ENCODE measurements around the gene VPS4A.

Gene VPS4A

DNA sequence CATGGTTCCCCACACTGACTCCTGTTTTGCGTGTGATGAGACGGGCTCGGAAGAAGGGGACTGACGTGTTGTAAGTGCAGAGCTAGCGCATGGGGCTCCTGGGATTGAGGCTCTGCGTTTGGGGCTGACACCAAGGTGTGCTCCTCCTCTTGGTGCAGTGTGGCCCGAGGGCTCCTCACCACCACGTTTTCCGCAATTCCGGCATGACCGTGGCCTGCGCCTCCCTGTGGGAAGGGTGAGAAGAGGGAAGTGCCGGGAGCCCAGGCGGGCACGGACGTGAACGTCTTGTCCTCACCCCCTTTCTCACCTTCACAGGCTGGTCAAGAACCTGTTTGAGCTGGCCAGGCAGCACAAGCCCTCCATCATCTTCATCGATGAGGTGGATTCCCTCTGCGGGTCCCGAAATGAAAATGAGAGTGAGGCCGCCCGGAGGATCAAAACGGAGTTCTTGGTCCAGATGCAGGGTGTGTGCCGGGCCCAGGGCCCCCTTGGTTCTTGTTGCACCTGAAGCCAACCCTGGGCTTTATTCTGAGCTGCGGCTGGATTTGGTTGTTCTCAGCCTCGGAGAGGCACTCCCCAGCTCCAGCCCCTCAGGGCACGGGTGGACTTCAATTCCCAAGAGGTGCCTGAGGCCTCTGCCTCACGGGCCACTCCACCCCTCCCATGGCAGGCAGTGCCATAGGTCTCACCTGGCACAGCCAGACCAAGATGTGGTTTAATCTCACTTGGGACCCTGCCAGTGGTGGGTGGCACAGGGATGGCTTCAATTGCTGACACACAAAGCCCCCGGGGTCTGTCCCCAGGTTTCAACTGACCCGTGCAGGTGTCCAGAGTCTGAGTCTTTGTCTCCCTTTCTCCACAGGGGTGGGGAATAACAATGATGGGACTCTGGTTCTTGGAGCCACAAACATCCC is 8.9 kb downstream of the VPS4A start:
- Histone ChIP-seq H3K36me3 (ENCODE audit: control insufficient read depth in 1 of 2, insufficient read depth in 2 of 2, low read length in 2 of 2) (peaks cover 71 to 93% of the 10 kb centered on the region in 2 donors), H3K4me3 (ENCODE audit: low read depth in 1 of 2, low read length in 2 of 2) (no peak overlapping the region), H3K4me1 (ENCODE audit: control insufficient read depth in 1 of 2, insufficient read depth in 2 of 2, low read length in 2 of 2) (peaks cover 0 to 8% of the 10 kb centered on the region in 2 donors), H3K9me3 (ENCODE audit: control insufficient read depth in 1 of 2, low read length in 2 of 2) (no peaks in the 10 kb centered on the region), H3K27me3 (ENCODE audit: low read depth, low read length) (no peaks in the 10 kb centered on the region), H3K27ac (ENCODE audit: low read length) (no peak overlapping the region)

DNA sequence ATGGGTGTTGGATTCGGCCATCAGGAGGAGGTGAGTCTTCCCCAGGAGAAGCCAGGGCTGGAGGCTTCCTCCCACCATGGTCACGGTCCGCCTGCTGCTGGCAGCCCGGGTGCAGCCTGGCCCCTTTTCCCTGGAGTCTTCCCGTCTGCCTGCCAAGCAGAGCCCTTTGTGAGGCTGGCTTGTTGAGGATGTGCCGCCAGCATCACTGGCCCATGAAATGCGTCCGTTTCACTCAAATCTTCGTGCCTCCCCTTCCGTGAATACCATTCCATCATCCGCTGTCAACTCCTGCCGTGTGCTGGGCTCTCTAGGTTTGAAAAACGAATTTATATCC is 9.6 kb downstream of the VPS4A start:
- Histone ChIP-seq H3K27me3 (ENCODE audit: low read depth, low read length) (no peaks in the 10 kb centered on the region), H3K9me3 (ENCODE audit: control insufficient read depth in 1 of 2, low read length in 2 of 2) (no peaks in the 10 kb centered on the region), H3K4me3 (ENCODE audit: low read depth in 1 of 2, low read length in 2 of 2) (no peak overlapping the region), H3K4me1 (ENCODE audit: control insufficient read depth in 1 of 2, insufficient read depth in 2 of 2, low read length in 2 of 2) (peaks cover 0 to 8% of the 10 kb centered on the region in 2 donors), H3K27ac (ENCODE audit: low read length) (no peak overlapping the region), H3K36me3 (ENCODE audit: control insufficient read depth in 1 of 2, insufficient read depth in 2 of 2, low read length in 2 of 2) (peaks cover 66 to 92% of the 10 kb centered on the region in 2 donors)

DNA sequence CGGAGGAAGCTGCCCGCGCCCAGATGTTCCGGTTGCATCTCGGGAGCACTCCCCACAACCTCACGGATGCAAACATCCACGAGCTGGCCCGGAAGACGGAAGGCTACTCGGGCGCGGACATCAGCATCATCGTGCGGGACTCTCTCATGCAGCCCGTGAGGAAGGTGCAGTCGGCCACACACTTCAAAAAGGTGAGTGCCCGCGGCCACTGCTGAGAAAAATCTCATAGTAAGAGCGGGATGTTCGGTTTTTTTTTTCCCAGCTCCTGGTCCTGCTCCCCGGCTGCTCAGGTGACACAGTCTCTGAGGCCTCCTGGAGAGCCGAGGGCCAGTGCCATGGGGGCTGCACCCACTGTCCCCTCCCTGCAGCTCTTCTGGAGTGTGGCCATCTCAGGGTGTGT is 9.9 kb downstream of the VPS4A start:
- Histone ChIP-seq H3K9me3 (ENCODE audit: control insufficient read depth in 1 of 2, low read length in 2 of 2) (no peaks in the 10 kb centered on the region), H3K27ac (ENCODE audit: low read length) (no peak overlapping the region), H3K4me3 (ENCODE audit: low read depth in 1 of 2, low read length in 2 of 2) (no peak overlapping the region), H3K27me3 (ENCODE audit: low read depth, low read length) (no peaks in the 10 kb centered on the region), H3K4me1 (ENCODE audit: control insufficient read depth in 1 of 2, insufficient read depth in 2 of 2, low read length in 2 of 2) (peaks cover 0 to 8% of the 10 kb centered on the region in 2 donors), H3K36me3 (ENCODE audit: control insufficient read depth in 1 of 2, insufficient read depth in 2 of 2, low read length in 2 of 2) (peaks cover 64 to 92% of the 10 kb centered on the region in 2 donors)

DNA sequence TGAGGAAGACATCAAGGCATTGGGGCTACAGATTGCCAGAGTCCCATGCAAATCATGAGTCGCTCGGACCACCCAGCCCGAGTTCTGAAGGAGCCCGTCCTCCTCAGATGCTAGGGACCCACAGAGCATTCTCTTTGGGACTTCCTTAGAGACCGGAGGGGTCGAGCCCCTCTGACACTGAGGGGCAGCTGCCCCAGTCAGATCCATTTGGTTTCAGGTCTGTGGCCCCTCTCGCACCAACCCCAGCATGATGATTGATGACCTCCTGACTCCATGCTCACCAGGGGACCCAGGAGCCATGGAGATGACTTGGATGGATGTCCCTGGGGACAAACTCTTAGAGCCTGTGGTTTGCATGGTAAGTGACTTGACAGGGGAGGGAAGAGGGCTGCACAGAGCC is 11.2 kb downstream of the VPS4A start:
- no peaks in the 10 kb centered on the region for H3K27me3 ChIP-seq (ENCODE audit: low read depth, low read length)
- H3K4me3 ChIP-seq (ENCODE audit: low read depth in 1 of 2, low read length in 2 of 2), result no peak overlapping the region
- H3K36me3 ChIP-seq (ENCODE audit: control insufficient read depth in 1 of 2, insufficient read depth in 2 of 2, low read length in 2 of 2), result peaks cover 59 to 87% of the 10 kb centered on the region in 2 donors
- no peak overlapping the region for H3K27ac ChIP-seq (ENCODE audit: low read length)
- H3K9me3 ChIP-seq (ENCODE audit: control insufficient read depth in 1 of 2, low read length in 2 of 2), result no peaks in the 10 kb centered on the region
- H3K4me1 ChIP-seq (ENCODE audit: control insufficient read depth in 1 of 2, insufficient read depth in 2 of 2, low read length in 2 of 2), result peaks cover 0 to 21% of the 10 kb centered on the region in 2 donors

DNA sequence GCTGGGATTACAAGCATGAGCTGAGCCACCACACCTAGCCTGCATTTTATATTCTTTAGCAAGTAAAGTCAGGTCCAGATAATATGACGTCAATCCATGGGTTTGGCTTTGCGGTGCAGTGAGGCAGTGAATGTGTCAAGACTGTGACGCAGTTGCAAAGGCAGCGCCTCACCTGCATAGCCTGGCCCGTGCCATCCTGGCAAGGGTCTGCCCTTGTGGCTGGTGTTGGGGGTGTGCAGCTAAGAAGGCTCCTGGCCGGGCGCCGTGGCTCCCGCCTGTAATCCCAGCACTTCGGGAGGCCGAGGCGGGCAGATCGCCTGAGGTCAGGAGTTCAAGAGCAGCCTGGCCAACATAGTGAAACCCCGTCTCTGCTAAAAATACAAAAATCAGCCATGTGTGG is 12.3 kb downstream of the VPS4A start:
- H3K27me3 ChIP-seq (ENCODE audit: low read depth, low read length), result no peaks in the 10 kb centered on the region
- no peak overlapping the region for H3K4me3 ChIP-seq (ENCODE audit: low read depth in 1 of 2, low read length in 2 of 2)
- H3K9me3 ChIP-seq (ENCODE audit: control insufficient read depth in 1 of 2, low read length in 2 of 2), result no peaks in the 10 kb centered on the region
- H3K4me1 ChIP-seq (ENCODE audit: control insufficient read depth in 1 of 2, insufficient read depth in 2 of 2, low read length in 2 of 2), result peaks cover 3 to 25% of the 10 kb centered on the region in 2 donors
- peaks cover 54 to 81% of the 10 kb centered on the region in 2 donors for H3K36me3 ChIP-seq (ENCODE audit: control insufficient read depth in 1 of 2, insufficient read depth in 2 of 2, low read length in 2 of 2)
- H3K27ac ChIP-seq (ENCODE audit: low read length), result no peak overlapping the region

DNA sequence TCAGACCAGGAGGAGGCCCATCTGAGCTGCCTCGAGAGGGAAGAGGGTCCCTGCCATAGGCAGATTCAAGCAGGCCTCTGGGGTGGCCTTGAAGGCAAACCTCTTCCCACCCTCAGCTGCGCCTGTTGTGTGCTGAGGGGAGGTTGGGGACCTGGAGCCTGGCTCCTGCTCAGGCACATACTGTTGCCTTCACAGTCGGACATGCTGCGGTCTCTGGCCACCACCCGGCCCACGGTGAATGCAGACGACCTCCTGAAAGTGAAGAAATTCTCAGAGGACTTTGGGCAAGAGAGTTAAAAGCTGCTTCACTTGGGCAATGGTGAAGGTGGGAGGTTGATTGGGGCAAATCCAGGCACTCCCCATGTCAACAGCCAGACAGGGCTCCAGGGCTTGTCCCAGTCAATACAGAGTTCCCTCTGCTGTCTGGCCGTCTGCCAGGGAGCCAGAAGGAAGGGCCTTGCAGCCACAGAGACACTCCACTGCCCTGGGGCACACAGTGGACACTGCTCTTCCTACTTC is 12.9 kb downstream of the VPS4A start:
- Histone ChIP-seq H3K27me3 (ENCODE audit: low read depth, low read length) (no peaks in the 10 kb centered on the region), H3K9me3 (ENCODE audit: control insufficient read depth in 1 of 2, low read length in 2 of 2) (no peaks in the 10 kb centered on the region), H3K4me3 (ENCODE audit: low read depth in 1 of 2, low read length in 2 of 2) (no peak overlapping the region), H3K27ac (ENCODE audit: low read length) (no peak overlapping the region), H3K4me1 (ENCODE audit: control insufficient read depth in 1 of 2, insufficient read depth in 2 of 2, low read length in 2 of 2) (peaks cover 10 to 31% of the 10 kb centered on the region in 2 donors), H3K36me3 (ENCODE audit: control insufficient read depth in 1 of 2, insufficient read depth in 2 of 2, low read length in 2 of 2) (peaks cover 52 to 75% of the 10 kb centered on the region in 2 donors)

DNA sequence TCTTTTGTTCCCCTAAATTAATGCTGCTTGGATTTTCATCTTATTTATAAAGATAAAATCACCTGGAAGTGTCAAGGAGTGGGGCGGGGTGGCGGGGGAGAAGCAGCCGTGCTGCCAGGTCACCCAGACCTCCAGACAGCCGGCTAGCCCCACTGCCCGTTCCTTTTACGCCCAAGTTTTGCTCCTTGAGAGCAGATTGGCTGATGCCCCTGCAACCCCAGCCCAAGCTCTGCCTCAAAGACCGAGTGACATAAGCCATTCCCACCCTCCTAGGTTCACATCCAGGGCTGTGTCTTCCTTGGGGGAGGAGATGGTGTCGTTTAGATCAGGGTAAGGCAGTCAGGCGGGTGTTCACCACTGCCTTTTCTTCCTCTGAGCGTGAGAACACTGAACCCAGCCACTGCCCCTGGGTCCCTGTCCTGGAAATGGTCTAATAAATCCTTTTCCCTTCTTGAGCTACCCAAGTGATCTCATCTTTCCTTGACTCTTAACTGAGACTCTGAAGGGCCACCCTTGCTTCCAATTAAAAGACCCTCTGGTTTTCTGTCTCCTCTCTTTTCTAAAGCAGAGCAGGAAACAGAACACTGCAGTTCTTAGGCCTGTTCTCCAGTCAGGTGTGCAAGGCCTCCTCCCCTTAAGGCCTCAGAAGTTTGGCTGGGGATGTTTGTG is 13.6 kb downstream of the VPS4A start:
- H3K36me3 ChIP-seq (ENCODE audit: control insufficient read depth in 1 of 2, insufficient read depth in 2 of 2, low read length in 2 of 2), result peaks cover 46 to 68% of the 10 kb centered on the region in 2 donors
- H3K4me1 ChIP-seq (ENCODE audit: control insufficient read depth in 1 of 2, insufficient read depth in 2 of 2, low read length in 2 of 2), result peaks cover 15 to 38% of the 10 kb centered on the region in 2 donors
- no peak overlapping the region for H3K27ac ChIP-seq (ENCODE audit: low read length)
- H3K4me3 ChIP-seq (ENCODE audit: low read depth in 1 of 2, low read length in 2 of 2), result no peak overlapping the region
- H3K9me3 ChIP-seq (ENCODE audit: control insufficient read depth in 1 of 2, low read length in 2 of 2), result no peaks in the 10 kb centered on the region
- no peaks in the 10 kb centered on the region for H3K27me3 ChIP-seq (ENCODE audit: low read depth, low read length)

DNA sequence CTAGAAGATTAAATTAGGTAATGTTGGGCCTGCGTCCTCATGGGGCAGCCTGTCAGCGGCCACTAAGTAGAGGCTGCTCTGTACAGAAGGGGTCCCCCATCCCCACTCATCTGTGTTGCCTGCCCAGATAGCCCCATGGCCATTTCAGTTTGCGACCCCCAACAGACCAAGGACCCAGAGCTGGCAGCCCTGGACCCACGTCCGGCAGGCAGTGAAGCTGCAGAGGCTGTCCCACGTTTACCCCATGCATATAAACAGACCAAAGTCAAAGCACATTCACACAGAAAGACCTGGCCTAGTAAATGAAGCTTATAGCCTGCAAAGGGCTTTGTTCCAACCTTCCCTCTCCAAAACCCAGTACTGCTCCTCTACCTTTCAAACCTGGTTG is 14.6 kb downstream of the VPS4A start:
- Histone ChIP-seq H3K27me3 (ENCODE audit: low read depth, low read length) (no peaks in the 10 kb centered on the region), H3K36me3 (ENCODE audit: control insufficient read depth in 1 of 2, insufficient read depth in 2 of 2, low read length in 2 of 2) (peaks cover 36 to 58% of the 10 kb centered on the region in 2 donors), H3K27ac (ENCODE audit: low read length) (no peak overlapping the region), H3K9me3 (ENCODE audit: control insufficient read depth in 1 of 2, low read length in 2 of 2) (no peaks in the 10 kb centered on the region), H3K4me3 (ENCODE audit: low read depth in 1 of 2, low read length in 2 of 2) (no peak overlapping the region), H3K4me1 (ENCODE audit: control insufficient read depth in 1 of 2, insufficient read depth in 2 of 2, low read length in 2 of 2) (peaks cover 15 to 39% of the 10 kb centered on the region in 2 donors)

DNA sequence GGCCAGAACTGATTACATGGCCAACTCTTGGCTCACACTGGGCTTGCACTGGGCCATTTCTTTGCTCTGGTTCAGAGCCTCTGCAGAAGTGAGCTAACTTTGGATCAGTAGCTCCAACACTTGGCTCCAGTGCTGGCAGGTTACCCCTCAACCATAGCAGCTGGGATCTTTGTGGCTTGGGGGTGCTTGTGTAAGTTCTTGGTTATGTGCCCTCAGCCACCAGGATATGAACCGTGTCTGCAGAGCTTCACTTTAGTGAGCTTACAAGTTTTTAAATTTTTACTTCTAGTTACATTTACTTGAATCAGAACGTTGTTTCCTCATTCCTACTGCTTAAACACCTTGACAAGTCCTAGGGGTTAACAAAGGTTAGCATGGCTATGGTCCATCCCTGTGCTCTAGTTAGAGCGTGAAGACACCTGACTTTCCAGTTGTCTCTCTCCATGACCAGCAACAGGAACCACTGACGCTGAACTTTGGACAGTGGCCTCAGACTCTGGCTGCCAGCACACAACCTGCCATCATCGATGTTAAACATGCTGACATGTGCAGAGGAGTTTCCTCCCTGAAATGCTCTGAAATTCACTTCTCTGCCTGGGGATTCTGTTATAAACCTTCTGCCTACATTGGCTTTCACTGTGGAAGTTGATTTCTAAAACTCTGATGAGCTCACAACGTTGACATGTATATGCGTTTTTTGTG is 15.2 kb downstream of the VPS4A start:
- no peak overlapping the region for H3K27ac ChIP-seq (ENCODE audit: low read length)
- H3K4me1 ChIP-seq (ENCODE audit: control insufficient read depth in 1 of 2, insufficient read depth in 2 of 2, low read length in 2 of 2), result peaks cover 15 to 39% of the 10 kb centered on the region in 2 donors
- no peak overlapping the region for H3K4me3 ChIP-seq (ENCODE audit: low read depth in 1 of 2, low read length in 2 of 2)
- no peaks in the 10 kb centered on the region for H3K27me3 ChIP-seq (ENCODE audit: low read depth, low read length)
- peaks cover 33 to 52% of the 10 kb centered on the region in 2 donors for H3K36me3 ChIP-seq (ENCODE audit: control insufficient read depth in 1 of 2, insufficient read depth in 2 of 2, low read length in 2 of 2)
- no peaks in the 10 kb centered on the region for H3K9me3 ChIP-seq (ENCODE audit: control insufficient read depth in 1 of 2, low read length in 2 of 2)

DNA sequence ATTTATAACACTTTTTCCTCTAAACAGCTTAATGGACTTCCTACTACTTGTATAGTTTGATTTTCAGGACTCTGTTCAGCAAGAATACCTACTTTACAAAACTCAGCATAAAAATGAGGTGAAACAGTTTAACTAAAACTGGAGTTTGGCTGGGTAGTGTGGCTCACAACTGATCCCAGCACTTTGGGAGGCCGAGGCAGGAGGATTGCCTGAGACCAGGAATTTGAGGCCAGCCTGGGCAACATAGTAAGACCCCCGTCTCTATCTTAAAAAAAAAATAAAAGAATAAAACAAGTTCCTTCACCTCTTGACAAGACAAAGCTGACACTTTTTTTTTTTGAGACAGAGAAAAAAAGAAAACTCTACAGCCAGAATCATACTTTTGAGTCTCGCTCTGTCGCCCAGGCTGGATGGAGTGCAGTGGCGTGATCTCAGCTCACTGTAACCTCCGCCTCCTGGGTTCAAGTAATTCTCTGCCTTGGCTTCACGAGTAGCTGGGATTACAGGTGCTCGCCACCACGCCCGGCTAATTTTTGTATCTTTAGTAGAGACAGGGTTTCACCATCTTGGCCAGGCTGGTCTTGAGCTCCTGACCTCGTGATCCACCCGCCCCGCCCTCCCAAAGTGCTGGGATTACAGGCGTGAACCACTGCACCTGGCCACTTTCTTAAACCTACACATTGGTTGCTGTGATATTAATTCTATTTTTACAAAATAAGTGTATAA is 16.6 kb downstream of the VPS4A start:
- H3K4me1 ChIP-seq (ENCODE audit: control insufficient read depth in 1 of 2, insufficient read depth in 2 of 2, low read length in 2 of 2), result peaks cover 15 to 39% of the 10 kb centered on the region in 2 donors
- no peak overlapping the region for H3K27ac ChIP-seq (ENCODE audit: low read length)
- H3K4me3 ChIP-seq (ENCODE audit: low read depth in 1 of 2, low read length in 2 of 2), result no peak overlapping the region

More for the DNA sequence above, 16.6 kb downstream of the VPS4A start:
- Histone ChIP-seq H3K9me3 (ENCODE audit: control insufficient read depth in 1 of 2, low read length in 2 of 2) (no peaks in the 10 kb centered on the region), H3K27me3 (ENCODE audit: low read depth, low read length) (no peaks in the 10 kb centered on the region), H3K36me3 (ENCODE audit: control insufficient read depth in 1 of 2, insufficient read depth in 2 of 2, low read length in 2 of 2) (peaks cover 21 to 40% of the 10 kb centered on the region in 2 donors)
